GM20000 (cell line): ENCODE data around the gene SERPINA1.
"Not testable (repeated sequence)": the region's sequence is repeated elsewhere in the genome, so short reads cannot be mapped to it uniquely, and the experiment has no call there.

Source experiments
- DNase-seq: peaks from one replicate; pipeline ENCODE4 v3.0.0; 2012; ENCODE audit warnings: low spot score
- TF ChIP-seq, protein P1 (sequence below): IDR thresholded peaks from 2 replicates; pipeline ENCODE4 v1.5.1; 2012; ENCODE audit warnings: mild to moderate bottlenecking, control low read depth; ENCODE audit errors: extremely low read depth, missing control alignments

SERPINA1 gene

GRCh38 chr14:94388384-94389103 lies at the start of gene SERPINA1:
SERPINA1 (minus strand) TSS chr14:94388602; CDS start chr14:94383237, 5,365 bp downstream.
- no peak for DNase-seq
- TF ChIP-seq, protein P1, sequence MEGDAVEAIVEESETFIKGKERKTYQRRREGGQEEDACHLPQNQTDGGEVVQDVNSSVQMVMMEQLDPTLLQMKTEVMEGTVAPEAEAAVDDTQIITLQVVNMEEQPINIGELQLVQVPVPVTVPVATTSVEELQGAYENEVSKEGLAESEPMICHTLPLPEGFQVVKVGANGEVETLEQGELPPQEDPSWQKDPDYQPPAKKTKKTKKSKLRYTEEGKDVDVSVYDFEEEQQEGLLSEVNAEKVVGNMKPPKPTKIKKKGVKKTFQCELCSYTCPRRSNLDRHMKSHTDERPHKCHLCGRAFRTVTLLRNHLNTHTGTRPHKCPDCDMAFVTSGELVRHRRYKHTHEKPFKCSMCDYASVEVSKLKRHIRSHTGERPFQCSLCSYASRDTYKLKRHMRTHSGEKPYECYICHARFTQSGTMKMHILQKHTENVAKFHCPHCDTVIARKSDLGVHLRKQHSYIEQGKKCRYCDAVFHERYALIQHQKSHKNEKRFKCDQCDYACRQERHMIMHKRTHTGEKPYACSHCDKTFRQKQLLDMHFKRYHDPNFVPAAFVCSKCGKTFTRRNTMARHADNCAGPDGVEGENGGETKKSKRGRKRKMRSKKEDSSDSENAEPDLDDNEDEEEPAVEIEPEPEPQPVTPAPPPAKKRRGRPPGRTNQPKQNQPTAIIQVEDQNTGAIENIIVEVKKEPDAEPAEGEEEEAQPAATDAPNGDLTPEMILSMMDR = no peak

DNA sequence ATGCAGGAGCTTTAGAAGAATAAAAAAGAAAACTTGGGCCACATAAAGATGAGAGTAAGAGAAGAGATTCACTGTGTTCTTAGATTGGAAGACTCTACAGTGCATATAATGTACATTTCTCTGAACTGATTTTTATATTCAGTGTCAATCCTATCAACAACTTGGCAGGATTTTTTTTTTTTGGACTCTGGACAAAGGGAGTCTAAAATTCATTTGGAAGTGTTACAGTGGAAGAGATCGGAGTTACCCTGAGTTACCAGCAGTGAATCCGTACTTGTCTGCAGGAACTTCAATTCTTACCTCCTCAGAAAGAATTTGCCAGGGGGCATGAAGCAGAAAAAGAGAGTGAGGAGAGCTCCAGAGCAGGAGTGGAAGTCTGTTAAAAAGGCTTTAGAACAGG lies 40.2 kb upstream of the SERPINA1 start:
- TF ChIP-seq, protein P1 = no peak
- DNase-seq = no peak

DNA sequence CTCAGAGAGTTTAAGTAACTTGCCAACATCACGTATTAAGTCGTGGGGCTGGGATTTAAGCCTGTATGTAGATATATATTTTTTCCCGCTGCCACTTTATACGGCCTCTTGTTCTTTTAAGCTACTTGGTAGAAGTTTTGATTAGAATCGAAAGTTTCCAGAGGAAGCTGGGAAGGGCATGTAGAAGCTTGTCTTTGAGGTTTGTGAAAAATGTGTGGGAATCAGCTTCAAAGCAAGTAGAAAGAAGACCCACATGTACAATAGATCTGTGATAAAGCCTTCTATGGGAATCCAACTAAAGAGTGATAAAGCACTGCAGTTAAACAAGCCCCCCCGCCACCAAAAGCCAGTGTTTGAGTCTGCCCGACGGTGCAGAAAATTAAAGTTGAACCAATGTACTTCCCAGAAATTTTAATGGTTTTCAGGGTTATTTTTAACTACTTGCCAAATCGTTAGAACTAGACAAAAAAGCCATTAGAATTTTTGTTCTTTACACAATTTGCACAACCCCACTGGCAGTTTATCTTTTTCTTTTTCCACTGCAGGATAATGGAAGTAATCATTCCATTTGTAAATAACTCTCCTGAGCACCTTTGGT lies 38.7 kb upstream of the SERPINA1 start:
- DNase-seq = no peak
- TF ChIP-seq, protein P1 = no peak

GRCh38 chr14:94426526-94426925 lies 38.1 kb upstream of the SERPINA1 start:
- no peak for DNase-seq
- TF ChIP-seq, protein P1 = no peak

GRCh38 chr14:94424371-94424770 lies 36.0 kb upstream of the SERPINA1 start:
- DNase-seq = no peak
- TF ChIP-seq, protein P1 = no peak

GRCh38 chr14:94423453-94424056 lies 35.2 kb upstream of the SERPINA1 start:
- DNase-seq = peak; percentile 58
- TF ChIP-seq, protein P1 = peak; percentile 84

DNA sequence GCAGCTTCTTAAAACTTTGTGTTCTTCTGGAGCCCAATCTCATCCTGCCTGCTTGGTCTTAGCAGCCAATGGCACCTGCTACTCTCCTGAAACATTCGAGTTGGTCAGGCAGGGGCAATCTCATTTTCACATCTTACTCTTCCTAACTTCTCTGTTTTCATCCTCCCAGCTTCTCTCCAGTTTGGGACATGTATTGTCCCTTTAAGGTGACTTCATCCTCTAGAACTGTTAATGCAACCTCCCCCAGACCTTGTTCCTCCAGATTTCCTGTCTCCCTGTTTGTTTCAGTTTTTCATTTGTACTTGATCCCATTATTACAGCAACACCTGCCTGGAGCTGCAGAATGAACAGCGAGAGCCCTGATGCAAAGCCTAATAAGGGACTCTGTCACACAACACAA lies 32.9 kb upstream of the SERPINA1 start:
- no peak for DNase-seq
- TF ChIP-seq, protein P1 = no peak

GRCh38 chr14:94417497-94418205 lies 29.2 kb upstream of the SERPINA1 start:
- DNase-seq = not testable (repeated sequence)
